ENCODE measurements around the gene MPDZ. TPM values are rescaled to one million over a fixed set of nuclear protein-coding genes. Genes with fewer than 3 reads are reported as not detected.

Gene MPDZ
- total RNA-seq: 10 to 100 TPM in 2 of 4 donors, 1 to 10 TPM in 2; 5.4 to 11.4 (median 10.2) TPM

- 7 to 9% methylated on average over 37 to 43 of the region's 82 CpGs for WGBS, 2 donors
- peak; percentile 17 to 88 for DNase-seq (ENCODE audit: low spot score in 2 of 2)
- intact Hi-C loops (cut with DNase I; ENCODE audit: low total_unique reads): no loop called here
- H3K4me3 ChIP-seq (ENCODE audit: low read depth, poor library complexity, severe bottlenecking): peak within 1 kb of the TSS; percentile 48
- TF ChIP-seq CTCF (IDR thresholded peaks at IDR 0.05): no peak
- TF ChIP-seq POLR2A (IDR thresholded peaks at IDR 0.05): no peak
Observed at GRCh38 chr9:13279284-13280141, at the start of gene MPDZ. TSS of gene MPDZ (minus strand) at chr9:13279692. CDS start at chr9:13250315, 29,377 bp downstream.

GRCh38 chr9:13324988-13325387 is 45.5 kb upstream of the MPDZ start:
- no peak for DNase-seq (ENCODE audit: low spot score in 2 of 2)
- 76 to 82% methylated on average over 1 of the region's 1 CpG for whole genome bisulfite sequencing, 2 donors

GRCh38 chr9:13322828-13323550 is 43.5 kb upstream of the MPDZ start:
- H3K4me3 ChIP-seq (ENCODE audit: low read depth, poor library complexity, severe bottlenecking): no peak overlapping the region
- no peak for DNase-seq (ENCODE audit: low spot score in 2 of 2)
- TF ChIP-seq CTCF (IDR thresholded peaks at IDR 0.05) (no peak), POLR2A (IDR thresholded peaks at IDR 0.05) (no peak)
- WGBS, 2 donors: 78 to 80% methylated on average over 29 of the region's 29 CpGs
- intact Hi-C loops (cut with DNase I; ENCODE audit: low total_unique reads): no loop called here

More at GRCh38 chr9:13324988-13325387, 45.5 kb upstream of the MPDZ start:
- H3K4me3 ChIP-seq (ENCODE audit: low read depth, poor library complexity, severe bottlenecking): no peak overlapping the region
- TF ChIP-seq CTCF (IDR thresholded peaks at IDR 0.05) (no peak), POLR2A (IDR thresholded peaks at IDR 0.05) (no peak)
- intact Hi-C loops (cut with DNase I; ENCODE audit: low total_unique reads): no loop called here

GRCh38 chr9:13318027-13318426 is 38.5 kb upstream of the MPDZ start:
- no peak for DNase-seq (ENCODE audit: low spot score in 2 of 2)
- WGBS, 2 donors: 87 to 93% methylated on average over 4 of the region's 4 CpGs
- TF ChIP-seq POLR2A (IDR thresholded peaks at IDR 0.05) (no peak), CTCF (IDR thresholded peaks at IDR 0.05) (no peak)
- intact Hi-C loops (cut with DNase I; ENCODE audit: low total_unique reads): no loop called here
- H3K4me3 ChIP-seq (ENCODE audit: low read depth, poor library complexity, severe bottlenecking): no peak overlapping the region

- TF ChIP-seq POLR2A (IDR thresholded peaks at IDR 0.05): no peak
- TF ChIP-seq CTCF (IDR thresholded peaks at IDR 0.05): no peak
- DNase-seq (ENCODE audit: low spot score in 2 of 2): no peak
- 77% methylated on average over 1 of the region's 1 CpG for WGBS, 2 donors
- no peak overlapping the region for H3K4me3 ChIP-seq (ENCODE audit: low read depth, poor library complexity, severe bottlenecking)
- intact Hi-C loops (cut with DNase I; ENCODE audit: low total_unique reads): no loop called here
Observed at GRCh38 chr9:13296972-13297371, 17.5 kb upstream of the MPDZ start.
